GM21737 (cell line): Measurements from ENCODE around the gene UTP25.
"Not testable (repeated sequence)": the region's sequence is repeated elsewhere in the genome, so short reads cannot be mapped to it uniquely, and the experiment has no call there.

Source experiments
- ATAC-seq: cut with Tn5 transposase; IDR thresholded peaks from one replicate; pipeline ENCODE4 v1.9.1; 2021; ENCODE audit warnings: mild to moderate bottlenecking, moderate library complexity; ENCODE audit not compliant: unreplicated experiment

Gene UTP25

GRCh38 chr1:209870151-209870831 lies 42.5 kb downstream of the UTP25 start:
- ATAC-seq: no peak

DNA sequence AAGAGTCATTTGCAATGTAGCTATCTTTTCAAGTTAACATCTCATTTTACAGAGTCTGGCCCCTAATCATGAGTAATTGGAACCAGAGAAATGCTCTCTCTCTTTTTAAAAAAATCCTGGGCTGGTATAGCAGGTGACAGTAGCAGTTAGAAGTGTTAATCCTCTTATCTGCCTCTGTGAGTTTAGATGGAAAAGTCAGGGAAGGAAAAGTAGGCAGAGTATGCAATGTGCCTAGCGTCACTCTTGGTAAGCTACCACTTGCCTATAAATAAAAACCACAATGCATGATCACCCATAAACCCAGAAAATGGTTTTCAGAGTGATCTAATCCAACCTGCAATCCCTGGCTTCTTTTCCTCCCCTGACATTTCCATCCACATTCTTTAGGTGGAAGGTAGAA lies 43.2 kb downstream of the UTP25 start:
- ATAC-seq: no peak

GRCh38 chr1:209871430-209871829 lies 43.7 kb downstream of the UTP25 start:
- ATAC-seq: no peak

- no peak for ATAC-seq
Observed at GRCh38 chr1:209873067-209873799, 45.5 kb downstream of the UTP25 start.

DNA sequence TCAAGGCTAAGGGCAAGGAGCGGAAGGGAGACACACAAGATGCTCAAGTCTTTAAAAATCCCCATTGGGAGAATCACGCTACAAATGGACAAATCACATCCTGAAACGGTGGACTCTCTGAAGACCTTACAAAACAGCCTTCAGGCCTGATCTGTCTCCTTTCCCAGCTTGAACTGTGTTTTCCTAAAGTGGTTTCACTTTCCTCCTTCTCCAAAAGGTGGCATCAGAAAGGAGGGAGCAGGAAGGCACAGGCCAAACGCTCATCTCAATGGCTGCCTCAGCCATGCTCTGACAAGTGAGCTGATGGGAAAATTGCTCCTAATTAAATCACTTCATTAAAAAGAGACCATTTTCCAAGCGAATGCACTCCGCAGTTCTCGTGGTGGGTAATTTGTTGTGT lies 47.7 kb downstream of the UTP25 start:
- ATAC-seq: no peak

- no peak for ATAC-seq
Observed at GRCh38 chr1:209876078-209876800, 48.5 kb downstream of the UTP25 start.

DNA sequence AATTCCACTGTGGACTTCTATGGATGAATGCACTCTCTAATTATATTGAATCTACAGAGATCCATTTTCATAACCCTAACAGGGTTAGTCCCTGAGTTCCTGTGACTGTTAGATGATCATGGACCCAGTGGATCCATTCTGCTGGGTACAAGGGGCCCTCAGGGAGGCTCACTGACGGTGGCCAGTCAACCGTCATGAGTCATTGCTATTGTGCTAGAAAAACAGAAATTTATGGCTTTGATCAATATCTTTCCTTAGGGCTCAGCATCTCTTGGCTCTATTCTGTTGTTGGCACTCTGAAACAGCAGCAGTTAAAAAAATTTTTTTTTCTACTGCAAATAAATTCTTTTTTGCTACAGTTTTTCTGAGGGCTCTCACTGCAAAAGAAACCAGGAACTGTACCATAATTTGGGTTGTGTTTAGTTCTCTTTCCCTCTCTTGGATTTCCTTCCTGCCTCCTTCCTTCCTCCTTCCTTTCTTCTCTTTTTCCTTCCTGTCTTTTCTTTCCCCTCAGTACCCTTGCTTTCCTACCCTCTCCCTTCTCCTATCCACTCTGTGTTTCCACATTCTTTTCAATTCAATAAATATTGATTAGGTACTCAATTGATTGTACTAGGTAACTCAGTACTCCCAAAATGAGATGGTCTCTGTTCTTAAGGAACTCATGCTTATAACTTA lies 49.5 kb downstream of the UTP25 start:
- ATAC-seq: no peak

DNA sequence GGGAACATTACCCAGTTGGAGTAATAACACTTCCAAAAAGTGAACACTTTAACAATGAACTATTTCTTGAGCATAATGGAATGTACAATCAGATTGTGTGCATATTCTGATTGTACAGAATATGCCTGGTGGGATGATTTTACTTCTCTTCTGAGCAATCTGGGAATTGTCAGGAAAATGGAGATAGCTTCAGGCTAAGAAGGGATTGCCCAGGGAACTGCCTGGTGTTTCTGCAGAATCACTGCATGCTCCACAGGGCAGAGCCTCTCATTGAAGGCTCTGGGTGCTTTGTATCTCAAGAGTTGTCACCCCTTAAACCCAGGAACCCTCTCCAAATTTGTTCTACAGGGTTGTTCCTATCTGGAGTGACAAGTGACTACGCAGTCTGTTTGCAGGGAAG lies 51.2 kb downstream of the UTP25 start:
- ATAC-seq: no peak

DNA sequence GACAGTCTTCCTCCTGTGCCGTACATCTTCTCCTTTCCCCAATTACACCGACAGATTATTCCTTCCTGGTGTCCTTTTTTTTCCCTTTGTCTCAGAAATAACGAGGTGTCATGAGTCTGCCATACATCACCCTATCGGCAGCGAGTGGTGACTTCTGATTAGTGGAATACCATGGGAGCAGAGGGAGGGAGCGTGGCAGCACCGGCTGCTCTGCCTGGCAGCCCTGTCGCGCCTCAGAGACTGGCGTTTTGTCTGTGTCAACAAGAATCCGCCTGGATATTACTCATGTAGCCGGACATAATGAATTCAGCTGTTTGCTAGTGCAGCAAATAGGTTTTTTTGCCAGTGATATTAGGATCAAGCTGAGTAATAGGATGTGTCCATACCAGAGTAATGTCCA lies 51.8 kb downstream of the UTP25 start:
- ATAC-seq: no peak

- no peak for ATAC-seq
Observed at GRCh38 chr1:209880031-209880430, 52.3 kb downstream of the UTP25 start.

GRCh38 chr1:209881619-209882018 lies 53.8 kb downstream of the UTP25 start:
- no peak for ATAC-seq

GRCh38 chr1:209882286-209882685 lies 54.5 kb downstream of the UTP25 start:
- no peak for ATAC-seq

DNA sequence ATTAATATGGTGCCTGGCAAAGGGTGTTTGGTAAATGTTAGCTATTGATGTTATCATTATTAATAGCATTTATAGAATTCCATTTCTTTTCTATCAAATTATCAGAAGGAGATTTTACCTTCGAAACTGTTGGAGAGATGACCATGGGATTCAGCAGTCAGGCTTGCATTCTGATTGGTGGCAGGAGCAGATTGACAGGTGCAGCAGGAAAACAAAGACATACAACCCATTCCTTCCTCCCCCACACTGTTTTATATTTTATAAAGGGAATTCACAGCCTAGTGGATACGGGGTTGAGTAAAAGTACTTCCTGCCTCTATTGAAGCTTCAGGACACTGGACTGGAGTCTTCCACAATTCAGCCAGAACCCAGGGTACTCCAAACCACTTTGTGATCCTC lies 55.2 kb downstream of the UTP25 start:
- no peak for ATAC-seq

DNA sequence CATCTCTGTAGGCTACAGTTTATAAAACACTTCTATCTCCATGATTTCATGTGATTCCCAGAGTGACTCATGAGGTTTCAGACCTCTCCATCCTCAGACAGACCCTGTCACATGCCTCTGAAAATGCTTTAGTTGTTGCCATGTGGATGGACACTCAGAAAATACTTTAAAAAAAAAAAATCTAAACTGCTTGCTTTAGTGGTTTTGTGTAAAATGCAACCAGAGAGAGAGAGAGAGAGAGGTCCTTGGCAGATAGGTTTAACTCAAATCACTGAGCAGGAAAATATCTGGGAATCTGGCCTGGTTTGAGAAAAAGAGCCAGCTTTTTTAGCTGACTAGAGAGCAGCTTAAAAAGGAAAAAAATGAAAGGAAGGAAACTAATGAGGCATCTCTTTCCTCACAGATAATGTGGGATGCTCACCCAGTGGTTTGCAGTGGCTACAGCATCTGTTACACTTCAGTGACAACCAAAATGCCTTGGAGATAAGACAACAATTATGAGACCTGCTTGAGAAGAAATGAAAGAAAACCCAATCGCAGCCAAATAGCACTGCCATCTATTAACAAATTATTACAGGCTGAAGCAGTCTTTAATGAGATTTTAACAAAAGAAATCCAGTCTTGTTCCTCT lies 55.7 kb downstream of the UTP25 start:
- ATAC-seq: no peak

DNA sequence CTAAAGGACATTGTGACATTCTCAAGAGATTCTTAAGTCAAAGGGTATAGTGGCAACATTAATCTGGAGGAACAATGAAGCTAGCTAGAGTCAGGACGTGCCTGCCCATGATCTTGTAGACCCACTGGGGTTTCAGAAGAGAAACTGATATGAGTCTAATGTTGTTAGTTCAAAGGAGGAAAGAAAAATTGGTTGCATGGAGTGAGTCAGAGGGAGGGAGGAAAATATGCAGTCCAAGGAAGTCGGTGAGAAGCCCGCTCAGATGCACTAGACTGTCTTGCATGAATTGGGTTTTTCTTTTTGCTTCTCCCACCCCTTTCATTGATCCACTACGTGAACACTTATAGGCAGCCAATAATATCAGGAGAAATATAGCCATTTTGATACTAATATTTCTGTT lies 56.5 kb downstream of the UTP25 start:
- no peak for ATAC-seq

DNA sequence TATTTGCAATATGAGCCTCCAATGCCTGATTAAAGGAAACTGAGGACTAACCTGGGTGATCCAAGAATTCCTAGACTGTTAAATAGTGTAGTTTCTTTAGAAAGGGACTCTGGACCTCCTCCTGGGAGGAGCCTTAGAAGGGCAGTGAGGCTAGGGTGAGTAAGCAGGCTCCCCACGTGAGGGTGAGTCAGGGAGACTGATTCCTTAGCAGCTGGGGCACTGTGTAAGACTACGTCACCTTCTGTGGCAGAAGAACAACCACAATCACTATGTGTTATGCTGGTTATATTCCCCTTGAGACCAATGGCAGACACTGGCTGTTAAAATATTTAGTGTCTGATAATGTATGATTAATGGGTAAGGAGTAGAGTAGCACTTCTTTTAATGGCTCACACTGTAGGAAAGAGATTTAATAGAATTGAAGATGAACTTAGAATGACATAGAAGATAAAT lies 56.9 kb downstream of the UTP25 start:
- peak; percentile 80 for ATAC-seq

DNA sequence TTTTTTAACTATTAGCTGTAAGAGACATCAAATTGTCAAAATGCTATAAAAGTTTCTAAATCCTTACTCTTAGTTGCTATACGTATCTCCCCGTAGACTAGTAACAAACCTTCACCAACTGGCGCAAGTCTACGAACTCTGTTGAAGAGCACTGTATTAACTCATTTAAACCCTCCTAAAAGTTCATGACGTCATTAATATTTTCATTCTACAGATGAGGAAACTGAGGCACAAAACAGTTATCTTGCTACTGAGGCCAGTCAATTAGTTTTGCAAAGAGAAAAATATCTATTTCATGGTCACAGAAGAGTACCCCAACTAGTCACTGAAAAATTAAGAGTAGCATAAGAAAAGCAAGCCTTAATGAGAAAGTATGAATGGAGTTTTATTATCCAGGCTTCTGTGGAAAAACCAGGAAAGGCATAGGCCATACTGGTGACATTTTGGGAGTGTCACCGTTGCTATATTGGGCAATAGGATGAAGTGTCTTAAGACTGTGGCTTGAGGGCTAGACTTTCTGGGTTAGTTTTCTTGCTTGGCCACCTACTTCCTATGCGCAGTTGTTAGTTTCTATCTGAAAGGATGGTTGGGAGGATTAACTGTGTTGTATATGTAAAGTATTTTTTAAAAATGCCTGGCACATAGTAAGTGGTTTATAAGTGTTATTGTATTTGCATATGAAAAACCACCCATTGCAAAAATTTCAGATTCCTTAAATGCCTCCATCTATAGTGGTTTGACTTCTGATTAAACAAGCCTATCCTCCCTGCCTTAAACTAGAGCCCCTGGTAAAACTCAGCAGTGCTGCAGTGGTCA lies 57.8 kb downstream of the UTP25 start:
- ATAC-seq: no peak

- ATAC-seq: no peak
Observed at GRCh38 chr1:209886219-209886536, 58.4 kb downstream of the UTP25 start.

DNA sequence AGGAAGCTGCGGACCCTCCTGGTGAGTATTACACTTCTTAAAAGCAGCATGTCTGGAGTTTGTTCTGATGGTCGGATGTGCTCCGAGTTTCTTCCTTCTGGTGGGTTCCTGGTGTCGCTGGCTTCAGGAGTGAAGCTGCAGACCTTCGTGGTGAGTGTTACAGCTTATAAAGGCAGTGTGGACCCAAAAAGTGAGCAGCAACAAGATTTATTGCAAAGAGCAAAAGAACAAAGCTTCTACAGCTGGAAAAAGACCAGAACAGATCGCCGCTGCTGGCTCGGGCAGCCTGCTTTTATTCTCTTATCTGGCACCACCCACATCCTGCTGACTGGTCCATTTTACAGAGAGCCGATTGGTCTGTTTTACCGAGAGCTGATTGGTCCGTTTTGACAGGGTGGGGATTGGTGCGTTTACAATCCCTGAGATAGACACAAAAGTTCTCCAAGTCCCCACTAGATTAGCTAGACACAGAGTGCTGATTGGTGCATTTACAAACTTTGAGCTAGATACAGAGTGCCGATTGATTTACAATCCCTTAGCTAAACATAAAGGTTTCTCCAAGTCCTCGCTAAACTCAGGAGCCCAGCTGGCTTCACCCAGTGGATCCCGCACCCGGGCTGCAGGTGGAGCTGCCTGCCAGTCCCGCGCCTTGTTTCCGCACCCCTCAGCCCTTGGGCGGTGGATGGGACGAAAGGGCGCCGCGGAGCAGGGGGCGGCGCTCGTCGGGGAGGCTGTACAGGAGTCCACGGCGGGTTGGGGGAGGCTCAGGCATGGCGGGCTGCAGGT lies 60.7 kb downstream of the UTP25 start:
- not testable (repeated sequence) for ATAC-seq

- ATAC-seq: no peak
Observed at GRCh38 chr1:209889077-209889418, 61.3 kb downstream of the UTP25 start.
